ENCODE results near the gene MAPK1.
"Not testable (repeated sequence)": the region's sequence is repeated elsewhere in the genome, so short reads cannot be mapped to it uniquely, and the experiment has no call there.

- TF ChIP-seq CTCF (IDR thresholded peaks at IDR 0.05; ENCODE audit: insufficient read depth, low read depth, low read length); EZH2 (IDR thresholded peaks at IDR 0.05; ENCODE audit: insufficient read depth, low read length): not testable (repeated sequence)
Measured at GRCh38 chr22:21805325-21805724, 62.1 kb downstream of the MAPK1 start.
